OCI-LY7 (cell line): ENCODE results near the gene TRMO. TPM values are rescaled to one million over a fixed set of nuclear protein-coding genes. Genes with fewer than 3 reads are reported as not detected.

Source experiments
- BruUV-seq: library from RNA; stranded (reverse); fragments of 400-500 nt; replicated peaks from 2 replicates; lab custom pipeline; 2021; lab: Mats Ljungman, UMichigan
- CTCF ChIA-PET: fragments of 300-600 bp; sonication (Branson Sonifier 250); formaldehyde crosslinking; loops from one replicate; lab custom pipeline; 2022; ENCODE audit warnings: antibody characterized with exemption; ENCODE audit not compliant: unreplicated experiment; lab: Charles Lee
- POLR2A ChIA-PET: fragments of 300-600 bp; sonication (Branson Sonifier 250); formaldehyde crosslinking; loops from one replicate; lab custom pipeline; 2022; ENCODE audit warnings: antibody characterized with exemption; lab: Charles Lee
- DNase-seq: peaks from one replicate; pipeline ENCODE4 v3.0.0-alpha.2; 2015; ENCODE audit warnings: low spot score
- H2AFZ ChIP-seq: fragments of 200-600 bp; sonication (generic), shearing (Covaris generic); 2 replicates; pipeline ENCODE4 v1.6.1; 2014; ENCODE audit warnings: mild to moderate bottlenecking, antibody characterized with exemption, low read length, moderate library complexity
- H3K27ac ChIP-seq: fragments of 200-600 bp; sonication (generic); 2 replicates; pipeline ENCODE4 v1.5.1; 2014; ENCODE audit warnings: mixed run types, low read depth, mild to moderate bottlenecking, moderate library complexity, low read length, inconsistent platforms; ENCODE audit not compliant: poor library complexity, severe bottlenecking
- H3K36me3 ChIP-seq: fragments of 200-600 bp; sonication (generic); 2 replicates; pipeline ENCODE4 v1.6.1; 2014; ENCODE audit warnings: mild to moderate bottlenecking, antibody characterized with exemption, low read length, moderate library complexity, mixed read lengths; ENCODE audit not compliant: insufficient read depth
- H3K4me1 ChIP-seq: fragments of 200-600 bp; sonication (generic); 2 replicates; pipeline ENCODE4 v1.5.1; 2014; ENCODE audit warnings: mild to moderate bottlenecking, low read length; ENCODE audit not compliant: insufficient read depth, poor library complexity, severe bottlenecking
- H3K4me2 ChIP-seq: fragments of 200-600 bp; sonication (generic); 2 replicates; pipeline ENCODE4 v1.6.1; 2014; ENCODE audit warnings: mild to moderate bottlenecking, low read length
- H3K4me3 ChIP-seq: fragments of 200-600 bp; sonication (generic); 2 replicates; pipeline ENCODE4 v1.5.1; 2014; ENCODE audit warnings: mild to moderate bottlenecking, low read depth, low read length; ENCODE audit not compliant: poor library complexity, severe bottlenecking
- H3K79me2 ChIP-seq: fragments of 200-600 bp; sonication (generic); 2 replicates; pipeline ENCODE4 v1.6.1; 2016; ENCODE audit warnings: low read depth, mild to moderate bottlenecking, low read length, moderate library complexity, mixed read lengths; ENCODE audit not compliant: insufficient read depth
- H3K9me2 ChIP-seq: fragments of 200-600 bp; sonication (generic); 2 replicates; pipeline ENCODE4 v1.6.1; 2016; ENCODE audit warnings: mild to moderate bottlenecking, low read length, mixed read lengths; ENCODE audit not compliant: insufficient read depth
- H3K9me3 ChIP-seq: fragments of 200-600 bp; sonication (generic); 2 replicates; pipeline ENCODE4 v1.6.1; 2014; ENCODE audit warnings: mild to moderate bottlenecking, mixed run types, low read length, mixed read lengths
- H4K20me1 ChIP-seq: fragments of 200-600 bp; sonication (generic); 2 replicates; pipeline ENCODE4 v1.6.1; 2014; ENCODE audit warnings: mild to moderate bottlenecking, antibody characterized with exemption, low read length, moderate library complexity, mixed read lengths; ENCODE audit not compliant: insufficient read depth
- CTCF ChIP-seq: fragments of 200-600 bp; sonication (generic); conservative IDR thresholded peaks from 2 replicates; pipeline ENCODE4 v1.5.1; 2014; ENCODE audit warnings: mild to moderate bottlenecking, antibody characterized with exemption, low read length, moderate library complexity, mixed read lengths
- EZH2phosphoT487 ChIP-seq: fragments of 200-600 bp; sonication (generic); IDR thresholded peaks from 2 replicates; pipeline ENCODE4 v1.6.1; 2018; ENCODE audit warnings: low read depth, borderline replicate concordance, mild to moderate bottlenecking, mixed run types, antibody characterized with exemption, low read length, moderate library complexity, mixed read lengths
- intact Hi-C: fragments of 100-400 bp; cut with micrococcal nuclease; formaldehyde crosslinking; loops from one replicate; pipeline ENCODE4 v1.10.0; 2022; ENCODE audit not compliant: unreplicated experiment
- total RNA-seq, 2 experiments: library from RNA; depleted of rRNA in 1 of 2; stranded (reverse); fragments of >200 nt in 1 of 2; shearing (Covaris generic) in 1 of 2; gene quantifications; 2 replicates each; pipeline ENCODE4 v1.2.3, GENCODE V29; 2014 to 2022

Gene TRMO
- total RNA-seq, 2 experiments from 2014 or later = 10.9 to 17.6 TPM

- TF ChIP-seq EZH2phosphoT487 (no peak), CTCF (no peak)
- ChIA-PET CTCF (no interaction called here), POLR2A (no interaction called here)
- Histone ChIP-seq H3K4me1 (no peaks in the 10 kb centered on the region), H3K79me2 (no peaks in the 10 kb centered on the region), H3K4me2 (no peak overlapping the region), H3K9me3 (no peaks in the 10 kb centered on the region), H3K9me2 (no peaks in the 10 kb centered on the region), H3K4me3 (no peak overlapping the region), H3K36me3 (no peaks in the 10 kb centered on the region), H3K27ac (no peak overlapping the region), H4K20me1 (no peaks in the 10 kb centered on the region), H2AFZ (no peak overlapping the region)
- intact Hi-C loops = no loop called here
- DNase-seq = no peak
- BruUV-seq = no TSS peak
Measured at GRCh38 chr9:97859346-97859745, 63.0 kb downstream of the TRMO start.

- BruUV-seq = no TSS peak
- DNase-seq = no peak
- no peaks in the 10 kb centered on the region for H3K9me2 ChIP-seq
- no peak overlapping the region for H3K4me3 ChIP-seq
- no peaks in the 10 kb centered on the region for H3K9me3 ChIP-seq
- H3K36me3 ChIP-seq = no peaks in the 10 kb centered on the region
- POLR2A ChIA-PET = no interaction called here
- no peaks in the 10 kb centered on the region for H3K4me1 ChIP-seq
- H4K20me1 ChIP-seq = no peaks in the 10 kb centered on the region
- H2AFZ ChIP-seq = no peak overlapping the region
- CTCF ChIA-PET = no interaction called here
- H3K4me2 ChIP-seq = no peak overlapping the region
- no peaks in the 10 kb centered on the region for H3K79me2 ChIP-seq
- H3K27ac ChIP-seq = no peak overlapping the region
- intact Hi-C loops = no loop called here
- no peak for TF ChIP-seq EZH2phosphoT487
- TF ChIP-seq CTCF = no peak
Measured at GRCh38 chr9:97858826-97859225, 63.5 kb downstream of the TRMO start.

- no peaks in the 10 kb centered on the region for H3K4me1 ChIP-seq
- H3K9me2 ChIP-seq = no peaks in the 10 kb centered on the region
- ChIA-PET POLR2A (no interaction called here), CTCF (no interaction called here)
- H3K4me3 ChIP-seq = no peak overlapping the region
- H3K36me3 ChIP-seq = no peaks in the 10 kb centered on the region
- no peak overlapping the region for H2AFZ ChIP-seq
- no peaks in the 10 kb centered on the region for H4K20me1 ChIP-seq
- H3K9me3 ChIP-seq = no peaks in the 10 kb centered on the region
- intact Hi-C loops = no loop called here
- no peak for TF ChIP-seq EZH2phosphoT487
- no peak for TF ChIP-seq CTCF
- no peak overlapping the region for H3K4me2 ChIP-seq
- BruUV-seq = no TSS peak
- no peaks in the 10 kb centered on the region for H3K79me2 ChIP-seq
- no peak overlapping the region for H3K27ac ChIP-seq
- DNase-seq = no peak
Measured at GRCh38 chr9:97858393-97858713, 63.9 kb downstream of the TRMO start.
